Testis (tissue), 2 donors: Measurements from ENCODE around the gene B4GALNT2.

Source experiments
- CTCF ChIP-seq, 3 experiments: fragments of 450-650 bp in 2 of 3; fragments of 200-600 bp in 1 of 3; sonication (generic) in 1 of 3; IDR thresholded peaks; one replicate each; pipeline ENCODE4 v1.5.1; 2016 to 2019; ENCODE audit warnings: antibody characterized with exemption in 3 of 3, mild to moderate bottlenecking in 2 of 3, moderate library complexity in 1 of 3
- POLR2A ChIP-seq: fragments of 450-650 bp; IDR thresholded peaks from one replicate; pipeline ENCODE4 v1.6.1; 2017; ENCODE audit warnings: antibody characterized with exemption, mild to moderate bottlenecking, moderate library complexity

- TF ChIP-seq POLR2A (no peak), CTCF (IDR thresholded peaks at IDR 0.05) (no peak)
Observed at GRCh38 chr17:49089094-49089493, 43.5 kb upstream of the B4GALNT2 start.
